Measurements from ENCODE around the gene TRPM8. TPM values are rescaled to one million over a fixed set of nuclear protein-coding genes. Genes with fewer than 3 reads are reported as not detected.

Gene TRPM8
- total RNA-seq, 4 donors from 2014 or later: 0.35 TPM; not detected in 3

GRCh38 chr2:233901367-233901766, 15.8 kb upstream of the TRPM8 start:
- Histone ChIP-seq H3K27ac (no peak overlapping the region), H3K4me3 (no peak overlapping the region), H3K9me3 (no peaks in the 10 kb centered on the region), H3K36me3 (no peaks in the 10 kb centered on the region), H3K27me3 (no peaks in the 10 kb centered on the region), H3K4me1 (no peaks in the 10 kb centered on the region)
- TF ChIP-seq CTCF (IDR thresholded peaks at IDR 0.05) (no peak), POLR2A (IDR thresholded peaks at IDR 0.05) (no peak)
- no peak for DNase-seq
- intact Hi-C loops (cut with DNase I; ENCODE audit: low total_unique reads): no loop called here

GRCh38 chr2:233901884-233902283, 15.3 kb upstream of the TRPM8 start:
- Histone ChIP-seq H3K9me3 (no peaks in the 10 kb centered on the region), H3K36me3 (no peaks in the 10 kb centered on the region), H3K27me3 (no peaks in the 10 kb centered on the region), H3K27ac (no peak overlapping the region), H3K4me3 (no peak overlapping the region), H3K4me1 (no peaks in the 10 kb centered on the region)
- TF ChIP-seq CTCF (IDR thresholded peaks at IDR 0.05) (no peak), POLR2A (IDR thresholded peaks at IDR 0.05) (no peak)
- intact Hi-C loops (cut with DNase I; ENCODE audit: low total_unique reads): no loop called here
- DNase-seq: no peak

GRCh38 chr2:233905945-233906344, 11.2 kb upstream of the TRPM8 start:
- H3K27me3 ChIP-seq: no peaks in the 10 kb centered on the region
- intact Hi-C loops (cut with DNase I; ENCODE audit: low total_unique reads): no loop called here

GRCh38 chr2:233907627-233908026, 9.5 kb upstream of the TRPM8 start:
- H3K27me3 ChIP-seq: no peaks in the 10 kb centered on the region
- DNase-seq: no peak
- no peaks in the 10 kb centered on the region for H3K4me1 ChIP-seq
- H3K36me3 ChIP-seq: no peaks in the 10 kb centered on the region
- no peaks in the 10 kb centered on the region for H3K9me3 ChIP-seq
- no peak overlapping the region for H3K27ac ChIP-seq
- TF ChIP-seq POLR2A (IDR thresholded peaks at IDR 0.05) (no peak), CTCF (IDR thresholded peaks at IDR 0.05) (no peak)
- no peak overlapping the region for H3K4me3 ChIP-seq
- intact Hi-C loops (cut with DNase I; ENCODE audit: low total_unique reads): no loop called here

More at GRCh38 chr2:233905945-233906344, 11.2 kb upstream of the TRPM8 start:
- Histone ChIP-seq H3K27ac (no peak overlapping the region), H3K4me3 (no peak overlapping the region), H3K36me3 (no peaks in the 10 kb centered on the region), H3K9me3 (no peaks in the 10 kb centered on the region), H3K4me1 (no peaks in the 10 kb centered on the region)
- DNase-seq: no peak
- TF ChIP-seq CTCF (IDR thresholded peaks at IDR 0.05): no peak
- no peak for TF ChIP-seq POLR2A (IDR thresholded peaks at IDR 0.05)

GRCh38 chr2:233912691-233913423, 4.3 kb upstream of the TRPM8 start:
- Histone ChIP-seq H3K27ac (no peak overlapping the region), H3K9me3 (no peaks in the 10 kb centered on the region), H3K36me3 (no peaks in the 10 kb centered on the region), H3K4me3 (no peak overlapping the region), H3K27me3 (peaks cover 0 to 3% of the 10 kb centered on the region in 2 donors), H3K4me1 (no peaks in the 10 kb centered on the region)
- DNase-seq: no peak
- TF ChIP-seq CTCF (IDR thresholded peaks at IDR 0.05): no peak
- TF ChIP-seq POLR2A (IDR thresholded peaks at IDR 0.05): no peak
- intact Hi-C loops (cut with DNase I; ENCODE audit: low total_unique reads): no loop called here

Data from uterus (tissue), 4 donors.